B cell (primary cell): ENCODE data around the gene PPP6R1. TPM values are rescaled to one million over a fixed set of nuclear protein-coding genes. Genes with fewer than 3 reads are reported as not detected.

ENCODE experiments used
- ATAC-seq: fragments of 200-7000 bp; cut with Tn5 transposase; one replicate; pipeline ENCODE4 v1.10.0; 2021; ENCODE audit warnings: low read depth, mild to moderate bottlenecking, moderate number of reproducible peaks, moderate library complexity
- CTCF ChIA-PET: fragments of 350-600 bp; sonication (Branson Sonifier 250); formaldehyde crosslinking; loops from one replicate; lab custom pipeline; 2021; ENCODE audit warnings: antibody characterized with exemption, inconsistent platforms; lab: Charles Lee
- POLR2A ChIA-PET: fragments of 350-600 bp; sonication (Branson Sonifier 250); formaldehyde crosslinking; loops from one replicate; lab custom pipeline; 2021; ENCODE audit warnings: antibody characterized with exemption; lab: Charles Lee
- DNase-seq: peaks from one replicate; pipeline ENCODE4 v3.0.0; 2013
- H2AFZ ChIP-seq: 2 replicates; pipeline ENCODE4 v1.6.1; 2012; ENCODE audit warnings: mild to moderate bottlenecking, low read depth, low read length; ENCODE audit not compliant: insufficient read depth, poor library complexity, severe bottlenecking
- H3K27ac ChIP-seq, 2 donors: 1 replicate in 1 of 2; 2 replicates in 1 of 2; pipeline ENCODE4 v1.5.1; 2012 to 2013; ENCODE audit warnings: low read length in 2 of 2, mild to moderate bottlenecking in 2 of 2, moderate library complexity in 1 of 2
- H3K27me3 ChIP-seq, 4 experiments: fragments of 200-600 bp in 1 of 4; sonication (generic) in 1 of 4; replicated peaks in 1 of 4; 1 replicate in 2 of 4; 2 replicates in 2 of 4; pipeline versions ENCODE4 v1.6.1 to v1.7.0; 2013 to 2016; ENCODE audit warnings: low read length in 3 of 4, mild to moderate bottlenecking in 2 of 4, mixed read lengths in 1 of 4, moderate library complexity in 1 of 4; ENCODE audit not compliant: insufficient read depth in 4 of 4, control insufficient read depth in 3 of 4; ENCODE audit errors: control extremely low read depth in 1 of 4
- H3K36me3 ChIP-seq, 2 experiments: replicated peaks in 1 of 2; 1 replicate in 1 of 2; 2 replicates in 1 of 2; pipeline versions ENCODE4 v1.6.1 to v1.7.1; 2013; ENCODE audit warnings: low read length in 1 of 2; ENCODE audit not compliant: insufficient read depth in 2 of 2, control insufficient read depth in 1 of 2; ENCODE audit errors: control extremely low read depth in 1 of 2, extremely low read depth in 1 of 2
- H3K4me1 ChIP-seq, 2 donors: fragments of 200-600 bp in 1 of 2; sonication (generic) in 1 of 2; 1 replicate in 1 of 2; 2 replicates in 1 of 2; pipeline versions ENCODE4 v1.5.1 to v1.6.1; 2013 to 2017; ENCODE audit warnings: low read length in 2 of 2; ENCODE audit not compliant: control insufficient read depth in 2 of 2, insufficient read depth in 2 of 2
- H3K4me2 ChIP-seq: replicated peaks from 2 replicates; pipeline ENCODE3; 2012; ENCODE audit warnings: mild to moderate bottlenecking, low read depth, low read length; ENCODE audit not compliant: poor library complexity, severe bottlenecking
- H3K4me3 ChIP-seq, 5 experiments: fragments of 200-600 bp in 1 of 5; sonication (generic) in 1 of 5; 1 replicate in 3 of 5; 2 replicates in 2 of 5; pipeline versions ENCODE4 v1.5.1 to v1.7.0; 2011 to 2016; ENCODE audit warnings: low read length in 4 of 5, mild to moderate bottlenecking in 4 of 5, low read depth in 2 of 5, control low read depth in 1 of 5, moderate library complexity in 1 of 5; ENCODE audit not compliant: insufficient read depth in 1 of 5; ENCODE audit errors: control extremely low read depth in 1 of 5, extremely low read depth in 1 of 5
- H3K79me2 ChIP-seq: fragments of 200-600 bp; sonication (generic); one replicate; pipeline ENCODE4 v1.6.0; 2016; ENCODE audit warnings: low read length; ENCODE audit not compliant: control insufficient read depth, insufficient read depth
- H3K9ac ChIP-seq: fragments of 200-600 bp; sonication (generic); 2 replicates; pipeline ENCODE4 v1.6.1; 2017; ENCODE audit warnings: mild to moderate bottlenecking, low read length, moderate library complexity
- H3K9me3 ChIP-seq, 3 donors: one replicate each; pipeline versions ENCODE4 v1.6.1 to v1.7.1; 2013; ENCODE audit warnings: low read length in 2 of 3; ENCODE audit not compliant: control insufficient read depth in 2 of 3, insufficient read depth in 1 of 3; ENCODE audit errors: control extremely low read depth in 1 of 3
- H4K20me1 ChIP-seq: 2 replicates; pipeline ENCODE4 v1.6.0; 2012; ENCODE audit warnings: mild to moderate bottlenecking, low read length; ENCODE audit not compliant: insufficient read depth, control insufficient read depth, poor library complexity, severe bottlenecking
- H3K27ac Mint-ChIP-seq: one replicate; pipeline ENCODE4 v1.8.0; 2021; ENCODE audit warnings: mixed read lengths
- H3K27me3 Mint-ChIP-seq: one replicate; pipeline ENCODE4 v1.8.0; 2021; ENCODE audit warnings: mixed read lengths
- H3K4me1 Mint-ChIP-seq: one replicate; pipeline ENCODE4 v1.8.0; 2021; ENCODE audit warnings: mixed read lengths
- H3K4me3 Mint-ChIP-seq: one replicate; pipeline ENCODE4 v1.8.0; 2021; ENCODE audit warnings: mixed read lengths
- H3K9me3 Mint-ChIP-seq: one replicate; pipeline ENCODE4 v1.8.0; 2022; ENCODE audit warnings: mixed read lengths; ENCODE audit not compliant: insufficient read depth
- EZH2 ChIP-seq: IDR thresholded peaks from 2 replicates; pipeline ENCODE4 v1.6.1; 2012; ENCODE audit warnings: borderline replicate concordance, low read depth, mild to moderate bottlenecking, moderate library complexity, low read length; ENCODE audit not compliant: insufficient read depth, poor library complexity, severe bottlenecking
- WGBS: methylation state at CpG from one replicate; pipeline ENCODE4 v1.1.5; 2013; ENCODE audit warnings: missing lambda C conversion rate; ENCODE audit not compliant: insufficient coverage; 5-methylcytosine and 5-hydroxymethylcytosine counted together
- intact Hi-C: fragments of 100-400 bp; cut with micrococcal nuclease; formaldehyde crosslinking; loops from one replicate; pipeline ENCODE4 v1.10.0; 2022
- polyA plus RNA-seq: library from polyadenylated mRNA; depleted of rRNA; stranded (reverse); fragments of >200 nt; gene quantifications from 2 replicates; pipeline ENCODE4 v1.2.3, GENCODE V29; 2012
- total RNA-seq, 2 donors: library from RNA; stranded (reverse); fragments of 120-200 nt in 1 of 2; gene quantifications; 1 replicate in 1 of 2; 2 replicates in 1 of 2; pipeline versions ENCODE4 v1.2.3 to v1.2.4, GENCODE V29; 2013 to 2022
- TF ChIP-seq, protein P1 (sequence below): fragments of 200-600 bp; IDR thresholded peaks from one replicate; pipeline ENCODE4 v1.8.0; 2022; ENCODE audit warnings: antibody characterized with exemption, mild to moderate bottlenecking

PPP6R1 gene
- total and polyA plus RNA-seq, 2 donors (not counting 1 experiment from before 2014, with no cell fraction given): 122 to 193 TPM

DNA sequence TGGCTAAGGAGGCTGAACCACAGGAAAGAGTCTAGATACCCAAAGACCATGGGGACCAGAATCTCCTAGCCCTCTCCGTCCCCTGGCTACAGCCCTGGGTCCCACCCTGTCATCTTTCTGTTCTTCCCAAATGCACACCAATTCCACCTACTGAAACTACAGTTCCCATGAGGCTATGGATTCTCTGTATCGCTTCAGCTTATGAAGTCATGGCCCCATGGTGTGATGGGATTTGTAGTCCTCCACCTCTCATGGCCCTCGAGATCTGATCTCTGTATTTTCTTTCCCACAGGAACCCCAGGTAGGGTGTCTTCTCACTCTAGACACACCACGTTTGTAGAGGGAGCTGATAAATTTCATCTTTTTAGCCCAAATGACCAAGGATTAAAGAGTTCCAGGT lies 61.3 kb downstream of the PPP6R1 start:
- Mint-ChIP-seq H3K27me3 (peaks cover 34% of the 10 kb centered on the region), H3K4me3 (no peak overlapping the region), H3K9me3 (no peaks in the 10 kb centered on the region), H3K27ac (no peak overlapping the region), H3K4me1 (no peaks in the 10 kb centered on the region)
- DNase-seq (no peak), ATAC-seq (no peak)
- no peaks in the 10 kb centered on the region for H4K20me1 ChIP-seq
- no peaks in the 10 kb centered on the region for H3K36me3 ChIP-seq
- no peak overlapping the region for H3K4me3 ChIP-seq
- no peaks in the 10 kb centered on the region for H3K79me2 ChIP-seq
- intact Hi-C loops: no loop called here
- ChIA-PET CTCF (no interaction called here), POLR2A (no interaction called here)
- H3K4me2 ChIP-seq: no peak overlapping the region
- peaks cover 0 to 13% (median 0%) of the 10 kb centered on the region in 3 donors for H3K9me3 ChIP-seq
- TF ChIP-seq EZH2: no peak
- TF ChIP-seq, protein P1, sequence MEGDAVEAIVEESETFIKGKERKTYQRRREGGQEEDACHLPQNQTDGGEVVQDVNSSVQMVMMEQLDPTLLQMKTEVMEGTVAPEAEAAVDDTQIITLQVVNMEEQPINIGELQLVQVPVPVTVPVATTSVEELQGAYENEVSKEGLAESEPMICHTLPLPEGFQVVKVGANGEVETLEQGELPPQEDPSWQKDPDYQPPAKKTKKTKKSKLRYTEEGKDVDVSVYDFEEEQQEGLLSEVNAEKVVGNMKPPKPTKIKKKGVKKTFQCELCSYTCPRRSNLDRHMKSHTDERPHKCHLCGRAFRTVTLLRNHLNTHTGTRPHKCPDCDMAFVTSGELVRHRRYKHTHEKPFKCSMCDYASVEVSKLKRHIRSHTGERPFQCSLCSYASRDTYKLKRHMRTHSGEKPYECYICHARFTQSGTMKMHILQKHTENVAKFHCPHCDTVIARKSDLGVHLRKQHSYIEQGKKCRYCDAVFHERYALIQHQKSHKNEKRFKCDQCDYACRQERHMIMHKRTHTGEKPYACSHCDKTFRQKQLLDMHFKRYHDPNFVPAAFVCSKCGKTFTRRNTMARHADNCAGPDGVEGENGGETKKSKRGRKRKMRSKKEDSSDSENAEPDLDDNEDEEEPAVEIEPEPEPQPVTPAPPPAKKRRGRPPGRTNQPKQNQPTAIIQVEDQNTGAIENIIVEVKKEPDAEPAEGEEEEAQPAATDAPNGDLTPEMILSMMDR: no peak
- no peak overlapping the region for H3K9ac ChIP-seq
- 65% methylated on average over 2 of the region's 4 CpGs for WGBS
- H2AFZ ChIP-seq: no peak overlapping the region
- H3K27ac ChIP-seq: no peak overlapping the region
- no peaks in the 10 kb centered on the region for H3K4me1 ChIP-seq
- peaks cover 0 to 16% (median 0%) of the 10 kb centered on the region in 4 experiments for H3K27me3 ChIP-seq

DNA sequence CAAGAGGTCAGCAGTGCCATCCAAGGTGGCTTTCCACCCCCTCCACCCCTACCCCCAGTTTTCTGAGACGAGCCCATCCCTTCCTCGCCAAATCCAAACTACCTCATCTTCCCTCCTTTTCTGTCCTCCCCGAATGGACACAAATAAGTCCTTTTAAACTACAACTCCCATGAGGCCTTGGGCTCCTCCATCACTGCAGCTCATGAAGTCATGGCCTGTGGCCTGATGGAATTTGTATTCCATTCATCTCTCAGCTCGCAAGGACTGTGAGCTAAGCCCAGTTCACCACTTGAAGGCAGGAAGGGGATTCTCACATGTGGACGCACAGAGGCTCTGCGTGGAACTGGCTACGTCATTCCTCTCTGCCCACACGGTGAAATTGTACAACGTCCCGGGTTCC lies 62.0 kb downstream of the PPP6R1 start:
- H3K27ac Mint-ChIP-seq: no peak overlapping the region
- H3K4me3 Mint-ChIP-seq: no peak overlapping the region
- intact Hi-C loops: no loop called here

More for the DNA sequence above, 62.0 kb downstream of the PPP6R1 start:
- Histone ChIP-seq H3K4me3 (no peak overlapping the region), H2AFZ (no peak overlapping the region), H3K4me1 (no peaks in the 10 kb centered on the region), H4K20me1 (no peaks in the 10 kb centered on the region), H3K79me2 (no peaks in the 10 kb centered on the region), H3K4me2 (no peak overlapping the region), H3K36me3 (no peaks in the 10 kb centered on the region), H3K27me3 (peaks cover 0 to 16% (median 0%) of the 10 kb centered on the region in 4 experiments), H3K9ac (no peak overlapping the region), H3K9me3 (peaks cover 0 to 13% (median 0%) of the 10 kb centered on the region in 3 donors), H3K27ac (no peak overlapping the region)
- Mint-ChIP-seq H3K4me1 (no peaks in the 10 kb centered on the region), H3K9me3 (no peaks in the 10 kb centered on the region), H3K27me3 (peaks cover 36% of the 10 kb centered on the region)
- ChIA-PET POLR2A (no interaction called here), CTCF (no interaction called here)
- DNase-seq (no peak), ATAC-seq (no peak)
- TF ChIP-seq EZH2: no peak
- TF ChIP-seq, protein P1: no peak
- WGBS: 94% methylated on average over 10 of the region's 10 CpGs
